GM19043 (cell line): ENCODE measurements around the gene DPT.

Experiments
- ATAC-seq: cut with Tn5 transposase; IDR thresholded peaks from one replicate; pipeline ENCODE4 v1.9.1; 2021; ENCODE audit warnings: low read depth; ENCODE audit not compliant: unreplicated experiment

The DPT gene

DNA sequence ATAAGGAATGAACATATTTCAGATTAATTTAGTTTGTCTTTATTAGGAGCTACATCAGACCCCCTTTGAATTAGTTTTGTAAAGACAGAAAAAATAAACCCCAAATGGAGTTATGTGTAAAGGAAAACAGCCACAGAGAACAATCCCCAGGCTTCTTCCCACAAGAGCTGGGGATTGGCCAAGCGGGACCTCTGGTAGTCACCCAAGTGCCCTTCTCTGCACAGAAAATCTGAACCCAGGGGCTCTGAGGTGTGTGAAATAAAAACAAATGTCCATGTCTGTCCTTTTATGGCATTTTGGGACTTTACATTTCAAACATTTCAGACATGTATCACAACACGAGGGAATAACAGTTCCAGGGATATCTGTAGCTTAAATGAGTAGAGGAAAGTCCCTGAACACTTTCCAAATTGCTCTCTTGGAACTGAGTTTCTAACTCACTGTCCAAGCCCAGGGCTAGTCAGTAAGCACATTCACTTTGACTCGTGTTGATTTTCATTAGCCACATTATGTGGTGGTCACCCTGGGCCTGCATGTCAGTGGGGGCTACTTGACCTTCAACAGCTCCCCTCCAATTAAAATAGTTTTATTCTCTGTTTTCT, 22.5 kb downstream of the DPT start:
- no peak for ATAC-seq

DNA sequence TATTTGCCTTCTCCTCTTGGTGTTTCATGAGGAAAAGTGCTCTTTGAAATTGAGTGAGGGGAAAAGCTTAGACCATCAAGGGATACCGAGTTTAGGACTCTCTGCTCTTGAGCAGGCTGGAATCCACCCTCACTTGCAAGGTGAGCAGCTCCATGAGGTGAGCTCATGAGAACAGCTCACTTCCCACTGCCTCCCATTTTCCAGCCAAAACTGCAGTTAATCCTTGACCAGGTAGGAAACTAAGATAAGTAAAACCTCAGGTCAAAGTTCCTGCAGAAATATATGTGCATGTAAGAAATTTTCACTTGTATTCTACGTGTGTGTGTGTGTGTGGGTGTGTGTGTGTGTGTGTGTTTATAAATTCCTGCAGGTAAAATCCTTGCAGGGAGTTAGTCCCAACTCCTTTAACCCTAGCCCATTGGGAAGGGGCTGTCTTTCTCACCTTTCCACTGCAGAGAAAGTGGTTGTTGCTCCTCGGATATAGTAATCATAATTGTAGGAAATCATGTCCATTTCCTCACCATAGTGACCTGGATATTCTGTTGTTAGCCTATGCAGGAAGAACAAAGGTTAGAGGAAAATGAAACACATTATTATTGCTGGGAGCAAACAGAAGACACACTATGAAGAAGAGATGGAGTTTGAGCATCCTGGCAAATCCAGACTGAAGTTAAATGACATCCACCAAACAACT, 28.3 kb downstream of the DPT start:
- ATAC-seq = no peak

DNA sequence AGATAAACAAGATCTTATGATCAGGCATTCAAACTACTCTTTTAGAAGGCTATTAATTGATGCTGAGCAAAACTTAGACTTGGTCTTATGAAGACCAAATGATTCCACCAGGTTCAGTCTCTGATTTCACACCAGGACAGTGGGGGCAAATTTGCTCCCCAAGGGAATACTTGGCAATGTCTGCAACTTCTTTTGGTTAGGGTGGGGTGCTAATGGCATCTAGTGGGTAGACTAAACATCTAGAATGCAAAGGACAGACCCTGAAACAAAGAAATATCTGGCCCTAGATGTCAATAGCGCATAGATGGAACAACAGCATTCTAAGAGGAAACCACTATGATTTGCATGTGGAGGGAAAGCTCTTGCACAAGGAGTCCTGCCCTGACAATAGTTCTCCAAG, 30.6 kb downstream of the DPT start:
- ATAC-seq = no peak

DNA sequence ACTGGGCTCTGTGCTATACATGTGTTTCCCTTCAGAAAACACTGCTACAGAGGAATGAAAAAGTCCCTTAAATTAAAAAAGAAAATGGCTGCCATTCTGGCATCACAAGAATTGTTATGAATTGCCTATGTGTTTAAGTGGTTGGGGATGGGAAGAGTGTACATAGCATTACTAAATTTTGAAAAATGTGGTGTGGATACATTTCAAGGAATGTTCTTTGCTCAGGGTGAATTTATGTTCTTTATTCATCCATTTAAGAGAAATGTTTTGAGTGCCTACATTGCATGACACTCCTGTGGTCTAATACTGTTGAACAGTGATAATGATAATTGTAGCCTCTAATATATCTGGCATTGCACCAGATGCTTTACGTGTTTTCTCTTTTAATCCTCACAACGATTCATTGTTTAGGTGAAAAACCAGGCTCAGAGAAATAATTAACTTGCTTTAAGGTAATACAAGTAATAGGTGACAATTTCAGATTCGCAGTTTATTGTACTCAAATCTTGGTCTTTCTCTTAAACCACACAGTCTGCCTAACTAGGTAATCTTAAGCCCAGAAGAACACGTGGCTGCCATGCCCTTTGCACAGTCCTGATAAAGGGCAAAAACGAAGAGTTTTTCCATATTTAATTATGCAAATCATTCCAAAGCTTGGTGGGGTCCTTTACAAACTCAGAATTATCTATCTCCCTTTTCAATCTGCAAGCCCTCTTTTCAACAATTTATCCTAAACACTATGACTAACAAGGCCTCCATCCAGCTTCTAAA, 31.5 kb downstream of the DPT start:
- ATAC-seq = no peak

DNA sequence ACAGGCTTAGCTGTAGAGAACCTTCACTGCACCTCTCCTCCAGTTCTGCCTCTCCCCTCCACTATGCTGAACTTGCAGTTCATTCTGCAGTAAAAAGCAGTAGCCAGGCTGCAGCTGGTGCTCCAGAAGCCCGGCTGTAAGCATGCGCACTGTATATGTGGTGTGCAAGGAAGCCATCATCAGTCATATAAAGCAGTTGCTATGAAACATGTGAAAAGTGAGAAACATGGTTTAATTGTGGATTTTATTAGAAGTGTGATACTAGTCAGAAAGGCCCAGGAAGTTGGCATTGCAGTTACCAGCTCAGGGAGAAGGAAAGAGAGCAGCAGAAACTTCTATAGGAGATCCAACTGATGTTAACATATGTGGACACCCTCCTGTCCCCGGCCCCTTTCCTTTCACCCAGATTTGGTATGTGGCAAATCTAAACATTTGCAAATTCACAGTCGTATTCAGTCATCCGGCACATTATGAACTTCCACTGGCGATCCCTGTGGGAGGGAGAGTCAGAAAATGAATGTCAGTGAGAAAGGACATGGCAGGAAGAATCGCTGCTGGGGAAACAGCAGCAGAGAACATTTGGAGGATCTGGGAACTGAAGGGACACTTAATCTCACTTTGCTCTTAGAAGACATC, 32.8 kb downstream of the DPT start:
- ATAC-seq = no peak

DNA sequence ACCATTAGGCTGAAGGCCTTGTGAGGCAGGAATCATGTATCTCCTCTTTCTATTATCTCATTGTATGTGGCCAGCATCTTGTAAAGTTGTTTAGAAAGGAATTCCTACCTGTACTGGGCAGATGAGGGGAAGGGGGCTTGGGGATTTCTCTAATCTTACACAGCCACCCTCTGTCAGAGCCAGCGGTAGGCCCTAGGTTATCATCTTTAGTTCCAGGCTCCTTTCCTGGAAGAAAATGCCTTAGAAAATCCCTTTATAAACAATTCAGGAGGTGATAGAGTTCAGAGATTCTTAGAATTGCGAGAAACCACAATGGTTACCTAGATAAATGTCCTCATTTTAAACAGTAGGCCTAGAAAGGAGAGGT, 35.2 kb downstream of the DPT start:
- no peak for ATAC-seq

DNA sequence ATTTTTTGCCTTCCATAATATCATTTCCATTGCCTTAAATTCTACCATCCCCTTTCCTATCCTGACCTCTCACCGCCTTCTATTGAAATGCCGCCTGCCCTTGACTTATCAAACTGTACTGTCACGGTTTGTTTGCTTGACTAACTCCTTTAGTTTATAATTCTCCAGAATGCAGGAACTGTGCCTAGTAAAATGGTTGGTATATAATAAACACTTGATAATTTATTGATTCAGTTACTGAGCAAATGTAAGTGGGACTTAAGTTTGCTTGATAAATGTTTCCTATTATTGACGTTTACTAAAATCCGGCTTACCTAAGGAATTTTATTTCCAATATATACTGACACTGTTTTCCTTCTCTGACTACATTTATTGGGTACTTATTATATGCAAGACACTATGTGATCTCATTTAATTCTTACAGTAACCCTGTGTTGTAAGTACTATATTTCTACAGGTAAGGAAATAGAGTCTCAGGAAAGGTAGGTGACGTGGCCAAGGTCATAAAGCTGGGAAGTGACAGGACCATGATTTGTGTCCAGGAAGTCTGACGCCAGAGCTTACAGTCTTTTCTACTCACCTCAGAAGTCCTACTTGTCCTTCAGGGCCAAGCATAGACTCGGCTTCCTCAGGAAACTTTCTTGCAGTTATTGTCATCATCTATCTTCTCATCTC, 35.7 kb downstream of the DPT start:
- no peak for ATAC-seq

DNA sequence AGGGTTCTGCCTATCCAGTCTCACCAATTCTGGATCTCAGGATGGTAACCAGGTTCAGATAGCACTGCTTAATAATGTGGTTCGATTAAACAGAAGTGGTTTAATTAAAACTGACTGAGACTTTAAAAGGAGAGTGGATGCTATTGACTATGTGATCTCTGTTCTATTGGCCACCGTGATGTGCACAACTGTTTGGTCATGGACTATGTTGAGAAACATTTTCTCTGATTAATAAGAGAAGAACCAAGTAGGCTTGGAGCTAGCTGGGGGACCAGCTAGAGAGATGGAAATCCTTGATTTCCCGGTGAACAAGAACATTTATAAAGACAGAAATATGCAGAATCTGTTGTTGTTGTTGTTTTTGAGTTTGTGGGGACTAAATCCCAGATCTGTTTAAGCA, 36.5 kb downstream of the DPT start:
- no peak for ATAC-seq

DNA sequence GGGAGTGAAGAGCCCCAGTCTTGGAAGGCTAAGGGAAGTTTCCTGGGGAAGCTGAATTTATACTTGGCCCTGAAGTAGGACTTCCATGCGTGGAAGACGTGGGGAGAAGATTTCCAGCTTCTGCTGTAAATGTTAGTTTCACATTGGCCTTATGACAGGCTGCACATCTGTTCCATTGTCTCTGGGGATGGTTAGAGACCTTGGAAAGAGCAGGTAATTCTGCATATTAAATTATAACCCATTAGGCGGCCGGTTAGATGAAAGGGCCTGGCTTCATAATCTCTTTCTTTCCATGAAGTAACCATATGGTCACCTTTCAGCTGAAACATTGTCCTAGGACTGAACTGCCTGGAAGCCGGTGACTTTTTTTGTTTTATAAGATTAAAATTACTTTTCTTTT, 37.5 kb downstream of the DPT start:
- no peak for ATAC-seq

DNA sequence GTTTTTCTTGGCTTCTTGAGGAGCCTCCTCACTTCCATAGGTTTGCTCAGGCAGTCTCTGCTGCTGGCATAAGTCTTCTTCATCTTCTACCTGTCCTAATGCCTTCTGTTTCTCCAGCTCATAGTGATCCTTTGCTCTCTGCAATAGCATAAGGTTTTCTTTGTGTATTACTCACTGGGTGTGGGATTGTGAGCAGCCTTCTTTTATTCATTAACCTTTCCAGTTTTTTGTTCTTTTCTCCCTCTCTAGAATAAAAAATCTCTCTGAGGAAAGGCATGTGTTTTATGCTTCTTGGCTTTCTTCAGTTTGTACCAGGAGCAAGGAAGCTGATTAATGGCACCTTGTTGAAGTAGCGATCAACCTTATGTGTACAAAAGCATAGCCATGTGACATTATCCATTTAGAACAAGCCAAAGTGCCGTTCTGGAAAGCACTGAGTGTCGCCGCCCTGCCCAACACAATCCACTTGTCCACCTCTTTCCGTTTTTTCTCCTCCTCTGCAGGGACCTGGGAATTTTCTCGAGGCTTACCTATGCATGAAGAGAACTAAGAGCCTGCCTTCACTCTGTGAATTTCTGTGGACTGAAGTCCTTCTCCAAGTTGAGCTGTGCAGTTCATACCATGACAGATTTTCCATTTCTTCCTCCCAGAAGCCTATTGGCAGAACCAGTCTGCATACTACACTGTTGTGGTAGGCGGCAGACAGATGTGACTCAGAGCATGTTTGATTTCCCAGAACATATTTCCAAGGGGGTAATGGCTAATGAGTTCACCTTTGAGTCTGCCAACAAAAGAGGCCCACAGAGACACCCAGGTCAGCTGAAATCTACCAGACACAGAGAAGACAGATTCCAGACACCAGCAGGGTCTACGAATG, 39.0 kb downstream of the DPT start:
- ATAC-seq = no peak

DNA sequence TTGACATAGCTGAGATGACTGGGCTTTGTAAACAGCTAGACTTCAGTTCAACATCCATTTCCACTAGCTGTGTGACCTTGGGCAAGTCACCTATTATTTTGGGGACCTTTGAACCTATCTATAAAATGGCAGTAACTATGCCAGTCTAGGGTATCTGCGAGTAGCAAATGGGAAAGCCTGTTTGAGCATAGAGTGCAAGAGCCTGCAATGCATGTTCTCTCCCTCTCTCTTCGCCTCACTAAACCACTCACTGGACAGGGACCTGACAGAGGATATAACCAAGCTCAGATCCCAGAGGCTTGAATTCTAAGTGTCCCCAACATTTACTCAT, 39.7 kb downstream of the DPT start:
- ATAC-seq = no peak

DNA sequence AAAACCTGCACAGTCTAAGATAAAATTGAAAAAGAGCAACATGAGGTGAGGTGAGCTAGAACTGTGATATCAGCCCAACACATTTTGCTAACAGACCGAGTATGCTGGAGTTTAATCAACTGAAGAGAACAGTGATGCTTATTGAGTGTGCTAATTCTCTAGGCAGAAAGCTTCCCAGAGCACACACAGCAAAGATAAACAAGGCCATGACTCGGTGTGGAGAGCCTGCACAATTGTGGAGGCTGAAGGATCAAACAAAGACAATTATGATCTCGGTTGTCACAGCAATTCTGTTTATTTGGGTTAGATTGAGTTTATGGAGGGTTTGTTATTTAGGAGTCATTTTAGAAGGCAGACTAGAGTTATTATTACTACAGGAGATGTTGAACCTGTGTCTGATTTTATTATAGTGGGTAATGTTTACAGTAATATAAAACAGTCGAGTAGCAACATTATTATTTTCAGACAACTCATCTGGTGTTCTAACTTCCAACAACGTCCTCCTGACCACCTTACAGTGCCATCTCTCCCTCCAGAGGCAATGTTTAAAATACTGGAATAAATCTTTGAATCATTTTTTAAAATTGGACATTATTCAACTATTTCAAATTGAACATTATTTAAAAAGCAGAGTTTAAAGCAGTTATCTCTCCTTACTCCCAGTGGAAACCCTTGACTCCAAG, 40.2 kb downstream of the DPT start:
- no peak for ATAC-seq

DNA sequence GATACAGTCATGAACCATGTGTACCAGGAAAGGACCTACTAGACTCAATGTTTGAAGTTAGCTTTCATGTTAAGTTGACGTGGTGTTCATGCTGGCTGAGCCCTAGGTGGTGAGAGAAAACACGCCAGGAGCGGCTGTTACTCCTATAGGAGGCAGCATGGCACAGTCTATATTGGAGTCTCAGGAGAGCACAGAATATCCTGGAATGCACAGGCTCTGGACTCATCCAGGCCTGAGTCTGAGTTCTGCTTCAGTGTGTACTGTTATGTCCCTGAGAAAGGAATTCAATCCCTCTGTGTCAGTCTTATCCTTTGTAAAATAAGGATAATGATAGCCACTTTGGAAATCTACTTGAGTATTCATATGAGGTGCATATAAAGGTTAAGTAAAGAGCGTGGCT, 41.2 kb downstream of the DPT start:
- no peak for ATAC-seq

DNA sequence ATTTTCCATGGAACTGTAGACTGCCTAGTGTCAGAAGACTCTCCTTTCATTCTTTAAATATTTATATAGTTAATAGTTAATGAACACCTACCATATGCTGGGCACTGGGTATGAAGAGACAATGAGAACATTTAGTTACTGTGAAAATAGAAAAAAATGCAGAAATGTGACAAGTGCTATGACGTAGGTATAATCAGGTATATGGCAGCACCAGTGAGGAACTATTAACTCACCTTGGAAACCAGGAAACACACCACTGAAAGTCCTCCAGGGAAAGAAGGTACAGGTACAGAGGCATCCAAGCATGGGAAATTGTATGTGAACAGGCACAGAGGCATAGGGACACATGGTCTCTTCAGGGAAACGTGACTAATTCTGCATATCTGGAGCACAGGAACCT, 42.3 kb downstream of the DPT start:
- ATAC-seq = no peak

DNA sequence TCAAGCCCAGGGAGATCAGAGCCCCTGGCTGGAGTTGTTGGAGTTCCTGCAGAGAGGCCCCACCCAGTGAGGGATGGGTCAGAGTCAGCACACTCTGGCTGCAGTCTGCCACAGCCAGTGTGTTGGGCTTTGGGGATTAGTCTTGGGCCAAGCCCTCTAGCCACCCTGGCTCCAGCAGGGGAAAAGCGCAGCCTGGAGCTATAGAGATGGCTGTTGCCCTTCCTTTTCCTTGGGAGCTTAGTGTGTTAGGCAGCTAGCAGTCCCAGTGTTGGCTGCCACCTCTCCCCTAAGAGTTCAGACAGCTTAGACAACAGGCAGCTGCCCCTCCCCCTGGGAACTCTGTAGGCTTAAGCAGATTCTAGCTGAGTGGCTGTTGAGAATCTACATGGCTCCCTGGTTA, 45.1 kb downstream of the DPT start:
- ATAC-seq = no peak

DNA sequence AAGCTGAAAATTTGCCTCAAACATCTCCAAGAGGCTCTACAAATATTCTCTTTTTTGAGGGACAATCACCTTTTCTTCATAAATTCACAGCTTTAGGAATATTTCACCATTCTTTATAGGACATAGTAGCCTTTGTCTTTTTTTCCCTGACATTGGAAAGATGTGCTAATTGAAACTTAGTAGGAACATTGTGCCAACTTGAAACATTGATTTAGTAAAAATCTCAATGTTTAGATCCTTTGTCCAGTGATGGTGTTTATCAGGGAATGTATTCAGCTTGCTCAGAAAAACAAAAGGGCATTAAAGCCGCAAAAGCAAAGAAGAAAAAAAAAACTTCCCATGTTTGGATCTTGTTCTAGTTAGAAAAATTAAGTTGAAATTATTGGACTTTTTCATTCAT, 52.1 kb downstream of the DPT start:
- ATAC-seq = no peak

DNA sequence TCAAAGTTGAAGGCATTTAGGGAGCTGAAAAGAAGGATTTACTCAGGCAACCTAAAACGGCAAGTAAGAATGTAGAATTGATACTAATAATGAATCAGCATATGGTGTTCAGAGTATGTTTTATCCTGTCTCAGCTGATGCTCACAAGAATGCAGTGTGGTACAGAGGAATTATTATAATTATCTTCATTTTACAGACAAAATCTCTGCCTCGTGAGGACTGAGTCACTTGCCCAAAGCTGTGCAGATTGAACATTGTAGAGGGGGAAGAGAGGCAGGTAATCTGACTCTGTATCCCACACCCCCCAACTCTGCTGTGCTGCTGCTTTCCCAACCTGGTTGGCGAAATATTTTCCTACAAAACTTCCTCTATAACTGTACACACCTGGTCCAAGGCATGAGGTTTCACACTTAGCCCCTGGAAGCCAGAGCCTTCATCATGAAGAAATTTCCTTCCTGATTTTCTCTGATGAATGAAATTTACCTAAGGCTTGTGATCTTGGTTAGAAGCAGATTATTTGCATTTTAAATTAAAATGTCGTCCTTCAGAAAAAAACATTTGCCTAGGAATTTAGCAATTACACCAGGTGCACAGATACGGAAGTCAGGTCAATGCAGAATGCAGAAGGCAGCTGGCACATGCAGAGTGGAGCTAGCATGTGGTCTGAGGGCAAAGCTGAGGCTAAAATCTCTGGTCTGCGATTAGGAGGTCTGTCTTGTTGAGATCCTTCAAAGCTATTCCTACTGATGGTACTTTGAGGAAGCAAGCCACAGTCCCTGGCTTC, 52.8 kb downstream of the DPT start:
- no peak for ATAC-seq

DNA sequence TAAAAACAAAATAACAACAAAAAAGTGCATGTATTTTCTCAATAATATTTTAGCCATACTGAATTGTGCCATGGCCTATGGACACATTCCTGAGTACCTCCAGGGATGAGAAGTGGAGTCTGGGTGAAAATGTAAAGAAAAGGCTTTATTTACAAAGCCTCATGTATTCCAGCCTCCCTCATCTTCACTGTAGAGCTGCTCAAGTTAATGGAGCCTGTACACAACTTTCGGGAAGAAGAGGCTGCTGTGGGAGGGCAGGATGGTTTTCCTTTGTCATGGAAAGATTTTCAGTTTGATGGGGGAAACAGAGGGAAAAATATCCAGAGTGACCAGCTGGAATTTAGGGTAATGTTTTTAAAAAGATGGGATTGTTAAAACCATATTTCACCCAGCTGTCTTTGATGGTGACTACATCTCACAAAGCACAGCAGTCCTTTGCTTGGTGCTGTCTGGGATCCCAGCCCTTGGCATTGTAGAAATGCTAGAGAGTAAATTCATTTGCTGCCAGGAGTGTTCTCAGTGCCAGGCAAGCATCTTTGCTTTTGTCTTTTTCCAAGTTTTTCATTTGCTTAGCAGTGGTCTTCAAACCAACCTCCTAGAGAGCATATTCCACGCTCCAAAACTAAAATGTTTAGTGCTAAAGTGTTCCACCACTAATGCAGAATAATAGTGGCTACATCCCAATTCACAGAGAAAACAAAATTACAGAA, 54.9 kb downstream of the DPT start:
- no peak for ATAC-seq
